Measurements from ENCODE around the gene ADAMTSL1. TPM values are rescaled to one million over a fixed set of nuclear protein-coding genes. Genes with fewer than 3 reads are reported as not detected.

Gene ADAMTSL1
- total and polyA plus RNA-seq, 9 donors = 1.2 to 20.0 (median 6.1) TPM

DNA sequence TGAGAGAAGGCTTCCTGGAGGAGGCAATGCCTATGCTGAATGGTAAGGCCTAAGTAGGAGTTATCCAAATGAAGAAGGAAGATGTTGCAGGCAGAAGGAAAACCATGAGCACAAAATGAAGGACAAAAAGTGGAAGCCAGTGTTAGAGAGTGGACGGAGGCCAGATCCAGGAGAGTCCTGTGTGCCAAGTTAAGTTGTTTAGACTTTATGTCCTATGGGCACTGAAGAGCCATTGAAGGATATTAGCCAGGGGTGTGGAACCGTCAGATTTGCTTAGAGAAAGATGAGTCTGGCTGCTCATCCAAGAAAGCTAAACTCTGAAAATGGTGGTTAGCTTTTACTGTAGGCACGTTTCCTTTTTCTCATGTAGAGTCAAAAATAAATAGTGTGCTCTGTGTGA is 254.7 kb downstream of the ADAMTSL1 start:
- Histone ChIP-seq H3K4me1 (ENCODE audit: insufficient read depth) (peaks cover 2% of the 10 kb centered on the region), H3K27ac (no peak overlapping the region), H3K36me3 (no peaks in the 10 kb centered on the region), H3K27me3 (no peaks in the 10 kb centered on the region), H3K4me3 (no peak overlapping the region), H3K9me3 (no peaks in the 10 kb centered on the region)
- TF ChIP-seq POLR2A (IDR thresholded peaks at IDR 0.05) = no peak
- TF ChIP-seq EP300 (IDR thresholded peaks at IDR 0.05) = no peak
- TF ChIP-seq, protein P1, sequence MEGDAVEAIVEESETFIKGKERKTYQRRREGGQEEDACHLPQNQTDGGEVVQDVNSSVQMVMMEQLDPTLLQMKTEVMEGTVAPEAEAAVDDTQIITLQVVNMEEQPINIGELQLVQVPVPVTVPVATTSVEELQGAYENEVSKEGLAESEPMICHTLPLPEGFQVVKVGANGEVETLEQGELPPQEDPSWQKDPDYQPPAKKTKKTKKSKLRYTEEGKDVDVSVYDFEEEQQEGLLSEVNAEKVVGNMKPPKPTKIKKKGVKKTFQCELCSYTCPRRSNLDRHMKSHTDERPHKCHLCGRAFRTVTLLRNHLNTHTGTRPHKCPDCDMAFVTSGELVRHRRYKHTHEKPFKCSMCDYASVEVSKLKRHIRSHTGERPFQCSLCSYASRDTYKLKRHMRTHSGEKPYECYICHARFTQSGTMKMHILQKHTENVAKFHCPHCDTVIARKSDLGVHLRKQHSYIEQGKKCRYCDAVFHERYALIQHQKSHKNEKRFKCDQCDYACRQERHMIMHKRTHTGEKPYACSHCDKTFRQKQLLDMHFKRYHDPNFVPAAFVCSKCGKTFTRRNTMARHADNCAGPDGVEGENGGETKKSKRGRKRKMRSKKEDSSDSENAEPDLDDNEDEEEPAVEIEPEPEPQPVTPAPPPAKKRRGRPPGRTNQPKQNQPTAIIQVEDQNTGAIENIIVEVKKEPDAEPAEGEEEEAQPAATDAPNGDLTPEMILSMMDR (IDR thresholded peaks at IDR 0.05) = no peak
- WGBS, 3 donors = 93 to 95% (median 93%) methylated on average over 3 of the region's 3 CpGs
- DNase-seq = no peak
- intact Hi-C loops (cut with DNase I) = no loop called here

DNA sequence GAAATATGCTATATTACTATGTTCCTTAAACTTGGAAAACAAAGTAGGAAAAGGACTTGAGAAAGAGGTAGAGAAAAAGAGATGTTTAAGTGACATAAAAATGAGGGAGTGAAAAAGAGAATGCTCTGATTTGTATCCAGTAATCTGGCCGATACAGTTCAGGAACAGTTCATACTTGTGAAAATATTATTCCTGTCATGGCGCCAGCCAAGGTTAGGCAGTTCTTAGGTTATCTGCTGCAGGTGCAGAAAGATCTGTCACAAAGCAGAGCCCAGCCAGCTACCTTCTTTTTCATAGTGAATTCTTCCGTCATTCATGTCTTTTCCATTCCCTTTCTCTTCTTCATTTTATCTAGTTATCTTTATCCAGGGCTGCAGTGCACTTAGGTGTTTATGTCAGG is 256.3 kb downstream of the ADAMTSL1 start:
- no peaks in the 10 kb centered on the region for H3K9me3 ChIP-seq
- peaks cover 2% of the 10 kb centered on the region for H3K4me1 ChIP-seq (ENCODE audit: insufficient read depth)
- DNase-seq = no peak
- H3K27me3 ChIP-seq = no peaks in the 10 kb centered on the region
- WGBS, 3 donors = 84 to 87% (median 85%) methylated on average over 3 of the region's 3 CpGs
- H3K27ac ChIP-seq = no peak overlapping the region
- H3K4me3 ChIP-seq = no peak overlapping the region
- TF ChIP-seq, protein P1 (IDR thresholded peaks at IDR 0.05) = no peak
- TF ChIP-seq POLR2A (IDR thresholded peaks at IDR 0.05) (no peak), EP300 (IDR thresholded peaks at IDR 0.05) (no peak)
- no peaks in the 10 kb centered on the region for H3K36me3 ChIP-seq
- intact Hi-C loops (cut with DNase I) = no loop called here

DNA sequence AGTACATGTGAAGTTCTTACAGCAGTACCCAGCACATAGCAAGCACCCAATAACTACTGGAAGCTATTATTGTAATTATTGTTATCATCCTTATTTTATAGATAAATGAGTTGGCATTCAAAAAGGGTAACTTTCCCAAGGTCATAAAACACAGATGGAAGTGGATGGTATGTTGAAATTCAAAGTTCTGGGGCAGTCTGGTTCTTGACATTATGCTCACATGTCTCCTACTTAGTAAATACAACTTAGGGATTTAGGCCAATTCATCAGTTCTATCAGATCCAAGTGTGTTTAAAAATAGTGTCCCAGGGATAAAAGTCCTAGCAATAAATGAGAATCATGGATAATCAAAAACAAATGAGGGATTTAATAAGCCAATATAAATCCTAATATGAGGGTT is 265.2 kb downstream of the ADAMTSL1 start:
- DNase-seq = no peak
- no peaks in the 10 kb centered on the region for H3K27me3 ChIP-seq
- no peak overlapping the region for H3K4me3 ChIP-seq
- no peaks in the 10 kb centered on the region for H3K36me3 ChIP-seq
- intact Hi-C loops (cut with DNase I) = no loop called here
- no peaks in the 10 kb centered on the region for H3K4me1 ChIP-seq (ENCODE audit: insufficient read depth)
- no peaks in the 10 kb centered on the region for H3K9me3 ChIP-seq
- TF ChIP-seq POLR2A (IDR thresholded peaks at IDR 0.05) = no peak
- TF ChIP-seq, protein P1 (IDR thresholded peaks at IDR 0.05) = no peak
- no peak for TF ChIP-seq EP300 (IDR thresholded peaks at IDR 0.05)
- H3K27ac ChIP-seq = no peak overlapping the region

DNA sequence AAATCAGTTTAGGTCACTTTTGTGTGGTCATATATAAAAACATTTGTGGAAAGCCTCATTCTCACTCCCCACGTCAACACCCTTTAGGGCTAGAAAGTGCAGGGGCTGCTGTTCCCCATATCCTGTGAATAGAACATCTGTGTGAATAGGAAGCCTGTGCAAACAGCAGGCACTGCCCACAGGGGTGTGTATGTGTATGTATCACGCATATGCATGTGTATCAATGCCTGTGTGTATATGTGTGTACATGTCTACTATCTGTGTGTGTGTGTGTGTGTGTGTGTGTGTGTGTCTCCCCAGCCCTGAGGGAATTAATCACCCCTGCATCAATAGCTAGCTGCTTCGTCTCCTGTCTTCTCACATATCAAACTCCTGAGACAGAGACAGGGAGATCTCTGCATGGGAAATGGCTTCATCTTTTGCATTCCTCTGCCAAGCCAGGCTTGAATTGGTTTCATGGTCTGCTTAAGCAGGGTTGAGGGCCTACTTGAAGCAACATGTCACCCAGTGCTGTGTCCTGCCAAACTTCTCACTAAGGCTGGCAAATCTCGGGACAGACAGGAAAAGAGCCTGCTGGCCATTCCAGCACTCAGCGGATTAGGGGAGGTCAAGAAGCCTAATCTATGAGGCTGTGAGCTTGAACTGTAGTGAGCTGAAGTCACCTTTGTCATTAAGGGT is 265.8 kb downstream of the ADAMTSL1 start:
- H3K27ac ChIP-seq = no peak overlapping the region
- intact Hi-C loops (cut with DNase I) = no loop called here
- 82 to 98% (median 84%) methylated on average over 5 of the region's 5 CpGs for WGBS, 3 donors

More for the DNA sequence above, 265.8 kb downstream of the ADAMTSL1 start:
- no peak for DNase-seq
- Histone ChIP-seq H3K9me3 (no peaks in the 10 kb centered on the region), H3K27me3 (no peaks in the 10 kb centered on the region), H3K4me1 (ENCODE audit: insufficient read depth) (no peaks in the 10 kb centered on the region), H3K36me3 (no peaks in the 10 kb centered on the region), H3K4me3 (no peak overlapping the region)
- TF ChIP-seq POLR2A (IDR thresholded peaks at IDR 0.05) = no peak
- TF ChIP-seq, protein P1 (IDR thresholded peaks at IDR 0.05) = no peak
- TF ChIP-seq EP300 (IDR thresholded peaks at IDR 0.05) = no peak
